Pancreas (tissue), 10 donors: ENCODE measurements around the gene RAB28. TPM values are rescaled to one million over a fixed set of nuclear protein-coding genes. Genes with fewer than 3 reads are reported as not detected.
"Not testable (repeated sequence)": the region's sequence is repeated elsewhere in the genome, so short reads cannot be mapped to it uniquely, and the experiment has no call there.

Experiments
- ATAC-seq, 4 donors: fragments of 200-7000 bp; cut with Tn5 transposase; one replicate each; pipeline versions ENCODE4 v1.8.0 to v1.9.1; 2020; ENCODE audit warnings: mild to moderate bottlenecking in 4 of 4, moderate library complexity in 4 of 4
- DNase-seq, 6 donors: peaks; one replicate each; pipeline ENCODE4 v3.0.0-alpha.2; 2020
- FAIRE-seq: peaks from 2 replicates; lab custom pipeline; 2012; peaks lifted over from hg19 to GRCh38; lab: Jason Lieb, UNC
- H3K27ac ChIP-seq, 4 donors: fragments of 200-600 bp; sonication (generic); 1 replicate in 3 of 4; 2 replicates in 1 of 4; pipeline versions ENCODE4 v1.5.0 to v1.8.0; 2020
- H3K27me3 ChIP-seq, 4 donors: fragments of 200-600 bp; one replicate each; pipeline ENCODE4 v1.8.0; 2021
- H3K36me3 ChIP-seq, 3 donors: fragments of 200-600 bp; sonication (generic) in 1 of 3; one replicate each; pipeline versions ENCODE4 v1.5.0 to v1.8.0; 2020 to 2021
- H3K4me1 ChIP-seq, 3 donors: fragments of 200-600 bp; one replicate each; pipeline ENCODE4 v1.8.0; 2021
- H3K4me3 ChIP-seq, 4 donors: fragments of 200-600 bp; sonication (generic) in 2 of 4; one replicate each; pipeline versions ENCODE4 v1.5.0 to v1.8.0; 2020 to 2021
- H3K9me3 ChIP-seq, 4 donors: fragments of 200-600 bp; one replicate each; pipeline ENCODE4 v1.8.0; 2021
- CTCF ChIP-seq, 4 donors: fragments of 200-600 bp; sonication (generic) in 3 of 4; IDR thresholded peaks; one replicate each; pipeline versions ENCODE4 v1.5.0 to v1.8.0; 2021; ENCODE audit warnings: antibody characterized with exemption in 4 of 4
- WGBS, 2 donors: extraction: QIAGEN DNeasy Blood & Tissue Kit; methylation state at CpG; one replicate each; pipeline ENCODE4 v1.1.7; 2013; 5-methylcytosine and 5-hydroxymethylcytosine counted together
- intact Hi-C, 3 donors: fragments of 100-400 bp; cut with DNase I; formaldehyde crosslinking; loops; one replicate each; pipeline versions ENCODE4 v1.11.1 to v1.14.2; 2022
- polyA plus RNA-seq, 2 donors: library from polyadenylated mRNA; stranded (reverse); fragments of 200-250 nt; gene quantifications; one replicate each; pipeline ENCODE4 v1.2.3, GENCODE V29; 2013
- total RNA-seq, 6 donors: library from RNA; stranded (reverse); fragmentation: NEBNext Ultra II Directional in 4 of 6; extraction: Animal tissue kit (Norgen Biotek cat#: 25700) in 4 of 6; gene quantifications; one replicate each; pipeline versions ENCODE4 v1.2.1 to v1.2.4, GENCODE V29; 2021 to 2023
- donor health status: healthy with polysubstance abuse.
- donor health status: DM: no; HTN: no; CAD: no; lungs with moderate emphysema.
- donor health status: DM: no; HTN: no; CAD: no.
- donor health status: control.
- donor health status: control.
- donor health status: Bipolar disorder and iron deficiency.
- donor health status: DM: yes; HTN: yes; CAD: no.
- donor health status: DM: no; HTN: no; CAD: no.
- donor health status: DM: no; HTN: no; CAD: no.
- donor health status: DM: yes; HTN: yes; CAD: no.

Gene RAB28
- total and polyA plus RNA-seq, 8 donors = 2.9 to 10.5 (median 5.4) TPM

DNA sequence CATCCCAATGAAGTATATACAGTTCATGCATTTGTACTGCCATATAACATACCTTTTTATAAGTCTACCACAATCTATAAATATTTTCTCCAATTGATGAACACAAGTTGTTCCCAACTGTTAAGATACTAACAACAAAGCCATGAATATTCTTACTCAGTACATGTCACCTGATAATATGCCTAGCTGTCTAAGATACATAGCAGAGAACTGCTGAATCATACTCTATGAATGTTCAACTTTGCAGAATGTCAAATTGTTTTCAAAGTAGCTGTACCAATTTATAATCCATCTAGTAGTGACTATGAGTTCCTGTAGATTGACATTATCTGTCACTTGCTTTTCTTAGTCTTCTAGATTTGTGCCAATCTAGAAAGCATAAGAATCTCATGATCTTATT is 84.9 kb downstream of the RAB28 start:
- Histone ChIP-seq H3K4me3 (no peak overlapping the region), H3K27me3 (no peaks in the 10 kb centered on the region), H3K36me3 (no peaks in the 10 kb centered on the region), H3K9me3 (no peaks in the 10 kb centered on the region), H3K4me1 (no peaks in the 10 kb centered on the region), H3K27ac (no peak overlapping the region)
- FAIRE-seq (peak; percentile 41), ATAC-seq (no peak), DNase-seq (no peak)
- TF ChIP-seq CTCF (IDR thresholded peaks at IDR 0.05) = no peak
- intact Hi-C loops = no loop called here

- no peak for FAIRE-seq
- intact Hi-C loops = no loop called here
- Histone ChIP-seq H3K27me3 (no peaks in the 10 kb centered on the region), H3K4me3 (no peak overlapping the region), H3K9me3 (no peaks in the 10 kb centered on the region), H3K4me1 (no peaks in the 10 kb centered on the region), H3K36me3 (no peaks in the 10 kb centered on the region), H3K27ac (no peak overlapping the region)
- 33 to 38% methylated on average over 1 of the region's 1 CpG for WGBS, 2 donors
- ATAC-seq = no peak
- no peak for TF ChIP-seq CTCF (IDR thresholded peaks at IDR 0.05)
- DNase-seq = no peak
Measured at GRCh38 chr4:13396161-13396560, 88.0 kb downstream of the RAB28 start.

- H3K4me3 ChIP-seq, H3K36me3 ChIP-seq, intact Hi-C loops, H3K4me1 ChIP-seq, DNase-seq, ATAC-seq, H3K27ac ChIP-seq, H3K9me3 ChIP-seq, FAIRE-seq, H3K27me3 ChIP-seq: not testable (repeated sequence)
- WGBS, 2 donors = 90 to 92% methylated on average over 4 of the region's 4 CpGs
Measured at GRCh38 chr4:13389901-13390300, 94.2 kb downstream of the RAB28 start.

- no peak for FAIRE-seq
- Histone ChIP-seq H3K27ac (no peak overlapping the region), H3K27me3 (no peaks in the 10 kb centered on the region), H3K9me3 (no peaks in the 10 kb centered on the region), H3K4me3 (no peak overlapping the region), H3K36me3 (no peaks in the 10 kb centered on the region), H3K4me1 (no peaks in the 10 kb centered on the region)
- DNase-seq = no peak
- no peak for TF ChIP-seq CTCF (IDR thresholded peaks at IDR 0.05)
- intact Hi-C loops = no loop called here
- no peak for ATAC-seq
Measured at GRCh38 chr4:13386405-13387107, 97.6 kb downstream of the RAB28 start.

DNA sequence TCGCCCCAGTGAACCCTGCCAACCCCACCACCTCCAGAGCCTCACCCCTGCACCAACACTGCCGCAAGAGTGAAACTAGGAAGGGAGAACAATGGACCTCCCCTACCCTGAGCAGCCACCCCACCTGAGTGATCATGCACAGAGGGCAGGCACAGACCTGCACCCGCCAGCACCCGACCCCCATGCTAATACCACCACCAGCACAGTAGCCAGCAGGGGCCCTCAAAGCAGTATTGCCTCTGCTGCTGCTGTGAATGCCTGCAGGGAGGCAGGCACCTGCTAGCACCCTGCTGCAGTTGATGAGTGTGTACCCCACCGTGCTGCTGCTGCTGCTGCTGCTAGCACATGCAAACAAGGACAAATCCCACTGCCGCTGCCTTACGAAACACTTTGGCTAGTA is 100.1 kb downstream of the RAB28 start:
- H3K36me3 ChIP-seq = no peaks in the 10 kb centered on the region
- no peak for TF ChIP-seq CTCF (IDR thresholded peaks at IDR 0.05)
- DNase-seq = peak in 1 of 6 donors; percentile 37
- intact Hi-C loops = no loop called here
- 94 to 96% methylated on average over 7 of the region's 7 CpGs for WGBS, 2 donors
- no peak for FAIRE-seq
- no peak overlapping the region for H3K4me3 ChIP-seq
- H3K4me1 ChIP-seq = no peaks in the 10 kb centered on the region
- no peaks in the 10 kb centered on the region for H3K9me3 ChIP-seq
- H3K27me3 ChIP-seq = no peaks in the 10 kb centered on the region
- H3K27ac ChIP-seq = no peak overlapping the region
- ATAC-seq = no peak
